HG03159 (cell line): ENCODE results near the gene PITPNB.

Source experiments
- ATAC-seq: cut with Tn5 transposase; IDR thresholded peaks from one replicate; pipeline ENCODE4 v1.9.1; 2021; ENCODE audit warnings: mild to moderate bottlenecking, moderate library complexity; ENCODE audit not compliant: unreplicated experiment

PITPNB gene

GRCh38 chr22:27919942-27920755 is 1.1 kb upstream of the PITPNB start:
- ATAC-seq = peak; percentile 36

DNA sequence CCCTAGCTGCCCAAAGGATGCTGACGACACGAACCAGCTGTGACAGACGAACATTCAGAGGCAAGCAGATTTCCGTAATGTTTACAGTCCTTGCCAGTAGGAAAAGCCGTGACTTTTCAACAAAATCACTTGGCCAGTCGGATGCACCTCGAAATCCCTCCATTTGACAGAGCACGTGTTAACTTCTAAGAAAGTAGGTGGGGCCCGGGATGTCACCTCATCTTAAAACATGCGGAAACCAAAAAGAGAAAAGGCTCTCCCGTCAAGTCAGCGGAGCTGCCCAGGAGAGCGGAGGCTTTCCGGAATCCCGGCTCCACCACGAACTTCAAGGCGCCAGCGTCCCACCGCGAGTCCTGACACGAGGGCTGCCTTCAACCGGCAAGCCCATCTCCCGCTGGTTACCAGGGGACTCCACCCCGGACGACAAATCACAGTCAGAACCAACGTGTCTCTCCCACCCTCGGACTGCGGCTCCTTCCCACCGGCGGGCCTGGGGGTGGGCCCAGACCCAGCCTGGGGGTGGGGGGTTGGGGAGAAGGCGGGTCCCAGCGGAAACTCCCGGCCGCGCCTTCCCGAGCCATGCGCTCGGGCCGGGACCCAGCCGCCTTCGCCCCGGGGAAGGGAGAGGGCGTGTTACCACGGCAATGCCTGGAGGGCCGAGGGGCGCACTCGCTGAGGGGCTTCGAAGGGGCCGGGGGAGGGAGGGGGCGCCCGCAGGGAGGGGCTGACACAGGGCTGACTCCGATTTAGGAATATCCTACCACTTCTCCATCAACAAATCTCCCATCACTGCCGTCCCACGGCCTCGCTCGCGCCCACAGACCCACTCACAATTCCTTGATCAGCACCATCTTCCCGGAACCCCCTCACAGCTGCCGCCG is 475 bp downstream of the PITPNB start:
- no peak for ATAC-seq

GRCh38 chr22:27915986-27916385 is 3.1 kb downstream of the PITPNB start:
- no peak for ATAC-seq

DNA sequence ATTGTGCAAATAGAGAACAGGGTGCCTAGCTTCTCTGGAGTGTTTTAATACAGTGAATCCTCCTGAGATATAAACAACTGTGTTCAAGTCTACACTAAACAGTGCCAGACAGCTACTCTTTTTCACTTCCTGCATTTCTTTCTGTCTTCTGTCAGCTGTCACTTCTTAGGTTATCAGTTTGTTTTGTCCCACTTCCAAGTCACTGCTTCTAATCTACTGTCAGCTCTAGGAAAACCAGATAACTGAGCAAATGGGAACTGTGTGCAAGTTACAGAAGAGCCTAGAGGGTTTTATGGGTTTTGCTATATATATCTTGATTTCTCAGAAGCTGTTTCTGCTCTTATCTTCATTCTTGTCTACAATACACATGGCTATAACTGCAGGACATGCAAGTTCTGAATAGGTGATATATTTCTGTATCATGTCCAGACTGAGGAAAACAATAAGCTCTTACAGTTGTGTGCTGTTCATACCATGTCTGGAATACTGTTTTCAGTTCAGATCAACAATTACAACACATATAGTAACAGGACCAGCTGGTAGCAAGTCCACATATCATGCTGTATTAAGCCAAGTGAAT is 5.8 kb downstream of the PITPNB start:
- no peak for ATAC-seq

DNA sequence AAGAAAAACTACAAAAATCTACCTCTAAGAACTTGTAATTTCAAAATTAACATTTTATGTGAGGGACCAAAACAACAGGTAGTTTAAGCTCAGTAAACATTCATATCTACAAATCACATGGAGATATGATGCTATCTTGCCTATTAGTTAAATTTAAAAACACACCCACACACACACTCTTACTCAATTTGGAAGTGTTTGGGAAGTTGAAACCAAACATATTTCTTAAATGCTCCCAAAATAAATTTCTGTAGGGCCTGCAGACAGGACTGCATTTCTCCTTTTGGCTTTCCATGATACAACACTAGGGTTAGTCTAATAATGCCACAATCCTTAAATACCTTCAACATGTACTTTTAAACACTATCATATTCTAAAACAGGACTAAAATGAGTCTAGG is 7.0 kb downstream of the PITPNB start:
- no peak for ATAC-seq

DNA sequence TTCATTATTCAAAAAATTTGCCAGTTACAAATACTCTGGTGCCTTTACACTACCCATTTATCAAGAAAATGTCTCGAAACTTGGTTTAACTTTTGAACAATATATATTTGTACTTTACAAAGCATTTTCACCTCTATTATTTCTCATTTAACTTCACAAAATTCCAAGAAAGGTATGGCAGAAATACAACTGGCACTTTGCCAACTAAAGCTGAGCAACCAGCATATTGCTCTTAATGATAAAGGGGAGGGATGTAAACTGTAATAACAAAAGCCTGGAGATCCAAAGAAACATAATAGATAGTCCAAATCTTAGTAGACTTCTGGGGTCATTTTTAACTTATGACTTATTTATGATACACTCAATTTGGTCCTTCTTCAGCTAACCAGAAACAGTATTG is 7.7 kb downstream of the PITPNB start:
- ATAC-seq = no peak

DNA sequence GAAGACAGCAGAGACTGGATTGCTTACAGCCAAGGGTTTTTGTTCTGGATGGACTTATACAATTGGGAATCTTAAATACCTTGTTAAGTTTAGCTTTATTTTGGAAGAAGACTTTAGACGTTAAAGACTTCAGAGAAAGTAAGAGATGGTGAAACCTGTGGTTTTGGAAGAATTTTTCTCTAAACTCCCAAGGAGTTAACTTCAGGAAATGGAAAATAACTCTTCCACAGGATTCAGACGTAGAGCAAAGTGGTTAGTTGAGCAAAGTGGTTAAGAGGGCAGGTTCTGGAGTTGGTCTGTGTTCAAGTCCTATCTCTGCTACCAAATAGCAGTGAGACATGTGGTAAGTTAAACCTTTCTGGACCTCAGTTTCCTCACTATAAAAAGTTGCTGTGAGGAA is 12.8 kb downstream of the PITPNB start:
- ATAC-seq = no peak

- no peak for ATAC-seq
Measured at GRCh38 chr22:27905653-27906052, 13.4 kb downstream of the PITPNB start.

DNA sequence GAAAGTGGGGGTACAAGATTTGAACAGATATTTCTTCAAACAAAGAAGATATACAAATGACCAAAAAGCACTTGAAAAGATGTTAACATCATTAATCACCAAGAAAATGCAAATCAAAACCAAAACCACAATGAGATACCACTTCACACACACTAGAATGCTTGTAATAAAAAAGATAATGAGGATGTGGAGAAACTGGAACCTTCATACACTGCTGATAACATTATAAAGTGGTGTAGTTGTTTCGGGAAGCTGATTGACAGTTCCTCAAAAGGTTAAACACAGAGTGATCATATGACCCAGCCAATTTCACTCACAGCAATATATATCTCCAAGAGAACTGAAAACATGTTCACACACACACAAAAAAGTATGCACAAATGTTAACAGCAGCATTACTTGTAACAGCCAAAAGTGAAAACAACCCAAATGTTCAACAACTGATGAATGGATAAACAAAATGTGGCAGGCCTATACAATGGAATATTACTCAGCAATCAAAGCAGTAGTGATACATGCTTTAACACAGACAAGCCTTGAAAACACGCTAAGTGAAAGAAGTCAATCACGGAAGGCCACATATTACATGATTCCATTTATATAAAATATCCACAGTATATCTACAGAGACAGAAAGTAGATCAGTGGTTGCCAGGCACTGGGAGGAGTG is 15.1 kb downstream of the PITPNB start:
- ATAC-seq = no peak

DNA sequence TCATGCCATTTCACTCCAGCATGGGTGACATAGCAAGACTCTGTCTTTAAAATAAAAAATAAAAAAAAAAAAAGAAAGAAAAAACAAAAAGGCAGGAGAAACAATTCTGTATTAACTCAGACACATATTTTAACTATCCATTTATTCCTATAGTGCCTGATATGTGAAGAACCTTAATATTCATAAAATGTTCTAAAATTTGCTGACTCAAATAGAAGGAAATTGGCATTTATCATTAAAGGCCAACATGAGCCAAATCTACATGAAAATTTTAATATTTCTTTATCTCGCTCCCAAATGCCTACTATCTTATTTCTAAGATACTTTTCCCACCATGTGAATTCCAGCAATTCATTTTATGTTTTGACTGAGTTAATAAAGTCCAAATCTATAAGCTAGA is 18.9 kb downstream of the PITPNB start:
- ATAC-seq = no peak

GRCh38 chr22:27896245-27896644 is 22.8 kb downstream of the PITPNB start:
- ATAC-seq = peak; percentile 44

- peak; percentile 87 for ATAC-seq
Measured at GRCh38 chr22:27895600-27895999, 23.5 kb downstream of the PITPNB start.

DNA sequence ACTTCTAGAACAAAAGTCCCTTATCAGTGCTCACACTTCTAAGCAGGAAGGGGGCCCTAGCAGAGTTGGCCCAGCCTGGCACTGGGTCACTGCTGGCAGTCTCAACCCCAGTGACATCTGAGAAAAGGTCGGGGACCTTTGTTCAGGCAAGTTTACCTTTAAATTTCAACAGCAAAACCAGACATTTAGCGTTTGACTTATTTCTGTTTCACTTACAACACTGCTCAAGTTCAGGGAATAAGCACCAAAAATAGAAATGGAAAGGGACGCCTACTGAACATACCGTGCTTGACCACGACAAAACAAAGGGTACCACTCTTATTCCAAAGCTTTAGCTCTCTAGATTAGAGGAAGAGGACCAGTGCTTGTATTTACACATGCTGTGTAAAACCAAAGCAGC is 26.2 kb downstream of the PITPNB start:
- ATAC-seq = no peak

- ATAC-seq = no peak
Measured at GRCh38 chr22:27892064-27892463, 27.0 kb downstream of the PITPNB start.

GRCh38 chr22:27888310-27888709 is 30.7 kb downstream of the PITPNB start:
- no peak for ATAC-seq

- no peak for ATAC-seq
Measured at GRCh38 chr22:27886843-27887151, 32.3 kb downstream of the PITPNB start.

DNA sequence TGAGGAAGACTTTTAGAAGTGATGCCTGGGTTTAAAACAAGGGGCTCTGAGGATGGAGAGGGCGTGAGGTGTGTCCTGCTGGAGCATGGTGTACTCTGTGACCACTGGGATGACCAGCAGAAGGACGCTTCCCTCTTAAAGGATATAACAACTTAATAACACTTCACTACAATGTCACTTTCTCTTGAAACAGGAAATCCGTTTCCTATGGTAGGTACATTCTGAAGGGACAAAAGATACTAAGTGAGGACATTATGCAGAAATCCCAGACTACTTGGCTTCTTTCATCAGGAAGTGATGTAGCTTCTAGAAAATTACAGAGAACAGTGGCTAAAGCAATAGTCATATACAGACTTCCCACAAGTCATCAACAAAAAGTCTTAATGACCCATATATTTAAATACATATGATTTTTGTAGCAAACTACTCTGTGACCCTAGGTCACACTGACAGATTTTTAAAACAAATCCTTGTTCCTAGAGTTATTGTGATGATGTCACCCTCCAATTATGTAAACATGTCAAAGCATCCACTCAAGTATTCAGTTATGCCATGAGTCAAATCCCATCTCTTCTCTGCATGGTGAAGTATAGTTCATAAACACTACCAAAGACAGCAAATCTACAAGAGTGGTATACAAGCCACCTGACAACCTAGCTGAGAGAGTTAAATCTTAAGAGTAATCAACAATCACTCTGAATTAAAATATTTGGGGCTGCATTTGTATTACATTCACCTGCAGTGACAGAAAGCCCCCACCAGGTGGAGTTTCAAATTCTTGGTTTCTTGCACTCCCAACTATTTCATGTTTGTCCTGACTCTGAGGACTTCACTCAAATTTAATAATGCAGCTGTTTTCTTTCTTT is 32.8 kb downstream of the PITPNB start:
- no peak for ATAC-seq

DNA sequence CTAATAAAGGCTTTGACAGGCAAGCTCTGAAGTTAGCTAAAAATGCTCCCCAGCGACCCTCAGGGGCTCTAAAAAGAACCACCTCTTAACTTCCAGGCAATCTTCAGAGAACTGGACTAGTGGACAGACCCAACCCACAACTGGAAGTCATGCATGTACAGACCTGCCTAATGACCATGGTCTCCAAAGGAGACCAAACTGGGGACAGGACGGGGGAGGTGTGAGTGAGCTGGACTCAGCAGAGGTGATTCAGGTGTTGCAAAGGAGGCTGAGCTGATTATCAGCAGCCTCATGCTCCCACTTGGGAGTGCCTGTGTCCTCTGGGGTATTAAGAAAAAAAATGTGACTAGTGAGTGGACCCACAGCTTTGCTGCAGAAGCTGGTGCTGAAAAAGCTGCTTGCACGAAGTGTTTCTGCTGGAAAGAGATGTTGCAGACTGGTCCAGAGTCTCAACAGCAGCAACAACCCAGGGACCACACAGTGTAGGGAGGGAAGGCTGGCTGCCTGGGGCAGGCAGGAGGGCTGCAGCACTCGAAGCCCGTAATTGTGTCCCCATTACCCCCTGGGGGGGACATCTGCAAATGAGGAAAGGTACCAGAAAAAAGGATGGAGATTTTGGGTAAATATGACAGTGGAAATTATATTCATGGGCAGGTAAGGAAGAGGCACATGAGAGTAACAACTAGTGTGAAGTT is 35.3 kb downstream of the PITPNB start:
- no peak for ATAC-seq

DNA sequence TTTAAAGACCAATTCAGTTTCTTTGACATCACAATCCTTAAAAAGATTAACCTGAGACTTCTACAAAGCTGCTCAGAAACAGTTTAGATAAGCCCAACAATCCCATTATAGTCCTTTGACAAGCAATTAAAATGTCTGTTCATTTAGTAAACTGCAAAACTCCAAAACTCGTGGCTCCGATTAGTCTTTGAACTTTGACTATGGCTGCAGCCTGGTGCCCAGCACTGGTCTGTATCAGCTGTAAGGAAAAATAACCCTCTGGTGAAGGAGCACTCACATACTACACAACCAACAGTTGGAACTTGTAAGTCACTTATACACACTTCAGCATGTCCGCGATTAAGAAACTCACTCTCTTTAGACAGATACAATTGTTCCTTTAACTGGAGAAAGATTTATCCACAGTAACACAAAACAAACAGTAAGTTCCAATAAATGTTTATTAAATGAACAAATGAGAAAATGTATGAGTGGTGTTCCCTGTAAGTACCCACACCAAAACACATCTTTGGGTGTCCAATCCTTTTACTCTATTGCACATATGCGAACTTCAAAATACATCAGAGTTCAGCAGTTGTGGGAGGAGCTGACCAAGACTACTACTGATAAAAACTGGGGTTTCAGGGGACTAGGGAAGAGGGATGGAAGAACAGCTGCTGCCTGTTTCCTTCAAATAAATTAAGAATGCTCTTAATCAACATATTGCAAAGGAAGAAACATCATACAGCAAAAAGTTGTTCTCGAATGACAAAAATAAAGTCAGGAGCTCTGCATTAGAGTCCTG is 36.4 kb downstream of the PITPNB start:
- no peak for ATAC-seq
